GM19239 (cell line): ENCODE results near the gene AGAP1.

Experiments
- DNase-seq: peaks from one replicate; pipeline ENCODE4 v3.0.0; 2011; ENCODE audit warnings: low spot score; ENCODE audit not compliant: insufficient read length
- FAIRE-seq: peaks from 2 replicates; lab custom pipeline; 2011; peaks lifted over from hg19 to GRCh38; lab: Jason Lieb, UNC

Gene AGAP1

DNA sequence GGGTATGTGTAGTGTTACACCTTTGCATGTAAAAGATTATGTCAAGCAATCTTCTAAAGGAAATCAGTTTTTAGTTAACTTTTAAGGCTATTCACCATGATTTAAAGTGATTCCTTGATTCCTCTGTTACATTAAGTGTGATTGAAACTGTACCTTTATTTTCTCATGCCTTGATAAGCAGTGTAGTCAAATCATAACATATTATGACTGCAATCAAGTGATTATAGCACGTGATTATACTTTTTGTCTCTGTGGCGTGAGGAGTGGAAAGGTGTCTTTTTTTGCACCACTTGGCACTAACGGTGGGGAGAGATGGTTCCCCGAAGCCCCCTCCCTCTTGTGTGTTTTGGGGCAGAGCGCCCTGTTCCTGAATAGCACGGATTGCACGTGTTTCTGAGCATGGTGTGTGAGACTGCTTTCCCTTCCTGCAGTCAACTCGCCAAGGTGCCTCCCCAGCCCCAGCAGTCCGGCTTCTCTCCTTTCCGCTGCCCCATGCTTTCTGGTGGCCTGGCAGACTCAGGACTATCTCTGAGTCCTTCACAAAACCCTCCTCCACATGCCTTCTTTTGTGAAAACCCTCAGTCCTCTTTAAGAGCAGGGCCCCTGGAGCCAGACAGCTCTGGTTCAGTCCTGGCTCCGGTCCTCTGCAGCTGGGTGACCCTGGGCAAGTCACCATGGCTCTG is 68.4 kb downstream of the AGAP1 start:
- DNase-seq (no peak), FAIRE-seq (no peak)

DNA sequence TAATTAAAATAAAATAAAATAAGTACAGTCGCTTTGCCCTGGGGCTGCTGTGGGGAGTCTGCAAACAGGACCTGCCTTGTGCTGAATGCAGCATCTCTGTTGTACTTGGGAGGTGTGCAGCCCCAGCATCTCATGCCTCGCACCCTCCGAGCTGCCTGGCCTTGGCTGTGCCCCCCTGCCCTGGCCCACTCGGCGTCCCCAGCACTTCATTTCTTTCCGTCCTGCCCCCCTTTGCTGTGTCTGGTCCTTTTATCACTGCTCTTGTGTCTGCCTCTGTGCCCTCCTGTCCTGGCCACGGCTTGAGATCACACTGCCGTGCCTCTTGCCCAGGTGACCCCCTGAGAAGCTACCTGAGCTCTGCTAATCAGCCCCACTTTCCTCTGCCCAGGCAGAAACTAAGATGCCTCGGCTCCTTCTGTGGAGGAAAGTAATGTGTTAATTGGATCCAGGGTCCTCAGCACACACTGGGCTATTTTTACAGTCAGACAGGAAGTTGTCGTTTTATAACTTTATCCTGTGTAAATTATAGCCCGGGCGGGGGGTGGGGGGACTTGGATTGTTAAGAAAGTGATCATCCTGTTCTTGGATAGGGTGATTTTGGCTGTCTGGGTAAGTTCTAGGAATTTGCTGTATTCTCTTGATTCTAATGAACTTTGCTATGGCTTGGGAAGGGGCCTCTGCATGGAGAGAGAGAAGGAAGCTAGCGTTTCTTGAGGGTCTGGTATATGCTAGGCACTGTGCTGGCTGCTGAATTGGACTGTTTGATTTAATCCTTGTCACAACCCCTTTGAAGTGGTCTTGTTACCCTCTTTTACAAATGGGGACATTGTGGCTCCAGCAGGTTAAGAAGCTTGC is 69.4 kb downstream of the AGAP1 start:
- FAIRE-seq (no peak), DNase-seq (no peak)

DNA sequence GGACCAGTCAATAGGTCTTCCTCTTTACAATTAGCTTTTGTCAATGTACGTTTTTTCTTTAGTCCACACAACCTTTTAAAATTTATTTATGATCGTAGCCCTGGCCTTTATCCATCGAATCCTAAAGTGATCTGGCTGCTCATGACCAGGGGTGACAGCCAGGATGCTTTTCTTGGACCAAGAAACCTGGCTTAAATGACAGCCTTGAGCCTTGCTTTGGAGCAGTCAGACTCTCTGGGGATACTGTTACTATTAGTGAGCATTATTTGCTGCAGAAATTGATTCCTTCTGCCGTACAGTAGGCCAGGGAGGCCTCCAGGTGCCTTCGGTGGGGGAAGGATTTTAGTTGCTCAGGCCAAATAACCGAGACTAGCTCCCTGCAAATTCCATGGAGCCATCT is 70.2 kb downstream of the AGAP1 start:
- DNase-seq (no peak), FAIRE-seq (no peak)

DNA sequence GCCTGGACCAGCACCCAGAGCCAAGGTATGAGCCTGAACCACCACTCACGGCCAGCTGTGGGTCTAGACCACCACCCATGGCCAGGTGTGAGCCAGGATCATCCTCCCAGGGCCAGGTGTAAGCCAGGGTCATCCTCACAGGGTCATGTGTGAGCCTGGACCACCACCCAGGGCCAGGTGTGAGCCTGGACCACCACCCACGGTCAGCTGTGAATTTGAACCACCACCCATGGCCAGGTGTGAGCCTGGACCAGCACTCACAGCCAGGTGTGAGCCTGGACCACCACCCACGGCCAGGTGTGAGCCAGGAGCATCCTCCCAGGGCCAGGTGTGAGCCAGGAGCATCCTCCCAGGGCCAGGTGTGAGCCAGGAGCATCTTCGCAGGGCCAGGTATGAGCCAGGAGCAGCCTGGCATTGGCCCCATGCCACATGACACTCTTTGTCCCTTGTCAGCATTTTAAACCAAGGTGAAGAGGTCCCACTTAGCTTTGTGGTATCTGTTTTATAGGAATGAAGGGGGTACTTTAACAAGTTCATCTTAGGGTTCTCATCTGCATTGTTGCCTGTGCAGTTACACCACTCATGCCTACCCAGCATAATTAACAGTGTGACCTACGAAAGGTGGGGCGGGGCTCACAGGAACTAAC is 71.2 kb downstream of the AGAP1 start:
- DNase-seq (no peak), FAIRE-seq (no peak)

DNA sequence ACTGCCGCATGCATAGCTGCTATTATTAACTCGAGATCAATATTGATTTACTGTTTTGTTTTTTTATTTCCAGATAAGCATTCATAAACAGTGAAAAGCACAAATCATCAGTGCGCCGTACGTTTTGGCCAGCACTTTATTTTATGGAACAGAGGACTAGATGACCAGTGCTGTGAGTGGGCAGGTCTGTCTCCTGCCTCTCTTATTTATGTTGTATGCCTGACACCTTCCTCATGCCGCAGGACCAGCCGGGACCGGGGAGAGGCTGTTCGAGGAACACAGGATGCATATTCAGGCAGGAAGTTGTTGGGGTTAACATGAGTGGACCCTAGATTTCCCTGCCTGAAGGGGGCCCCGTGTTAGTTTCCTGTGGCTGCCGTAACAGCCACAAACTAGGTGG is 72.6 kb downstream of the AGAP1 start:
- FAIRE-seq = no peak
- no peak for DNase-seq

DNA sequence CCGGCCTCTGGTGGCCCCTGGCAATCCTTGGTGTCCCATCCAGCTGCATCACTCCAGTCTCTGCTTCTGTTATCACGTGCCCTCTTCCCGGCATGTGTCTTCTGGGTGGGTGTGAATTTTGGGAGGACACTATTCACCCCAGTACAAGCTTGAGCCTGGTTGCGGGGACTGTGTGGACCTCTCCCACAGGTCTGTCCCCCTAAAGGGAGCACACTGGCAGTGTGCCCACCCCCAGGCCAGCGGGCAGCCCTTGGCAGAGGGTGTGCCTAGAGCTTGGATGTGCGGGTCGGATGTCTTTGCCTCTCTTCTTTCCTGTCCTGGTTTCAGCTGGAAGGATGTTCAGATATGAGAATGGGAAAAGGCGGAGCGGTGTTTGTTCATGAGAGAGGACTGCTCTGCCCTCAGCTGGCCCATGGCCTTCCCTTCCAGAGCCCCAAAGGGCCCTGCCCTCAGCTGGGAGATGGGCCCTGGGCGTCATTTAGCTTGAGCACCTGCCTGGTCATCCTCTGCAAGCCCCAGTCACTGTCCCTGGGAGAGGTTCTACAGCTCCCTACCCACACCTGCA is 73.2 kb downstream of the AGAP1 start:
- no peak for DNase-seq
- no peak for FAIRE-seq

DNA sequence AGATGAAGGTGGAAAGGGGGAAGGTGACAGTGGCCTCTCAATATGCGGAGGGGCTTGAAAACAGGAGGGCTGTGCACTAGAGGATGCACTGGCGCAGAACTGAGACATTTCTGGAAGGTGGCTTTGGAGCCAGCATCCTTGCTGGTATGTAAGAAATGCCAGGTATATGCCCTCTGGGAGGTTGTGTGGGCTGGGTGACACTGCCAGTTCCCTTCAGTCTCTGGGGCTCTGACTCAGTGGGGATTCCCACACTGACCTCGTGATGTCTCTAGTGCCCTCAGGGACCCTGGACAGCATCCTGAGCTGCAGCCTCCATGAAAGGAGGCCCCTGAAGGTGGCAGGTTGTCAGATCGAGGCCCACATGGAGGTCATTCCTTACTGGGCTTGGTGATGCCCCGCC is 74.0 kb downstream of the AGAP1 start:
- no peak for FAIRE-seq
- DNase-seq = no peak

DNA sequence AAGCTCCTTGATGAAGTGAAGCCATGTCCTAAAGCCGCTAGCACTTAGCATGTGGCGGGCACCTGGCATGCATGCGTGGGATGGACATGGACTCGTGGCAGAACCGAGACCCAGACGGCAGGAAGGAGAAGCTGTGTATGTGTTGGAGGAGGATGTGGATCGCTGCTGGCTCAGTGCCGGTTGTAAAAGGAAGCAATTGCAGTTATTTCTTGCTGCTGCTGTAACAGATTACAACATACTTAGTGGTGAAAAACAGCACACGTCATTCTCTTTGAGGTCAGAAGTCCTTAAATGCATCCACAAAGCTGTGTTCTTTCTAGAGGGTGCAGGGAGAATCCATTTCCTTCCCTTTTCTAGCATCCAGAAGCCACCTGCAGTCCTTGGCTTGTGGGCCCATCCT is 74.6 kb downstream of the AGAP1 start:
- DNase-seq (no peak), FAIRE-seq (no peak)

DNA sequence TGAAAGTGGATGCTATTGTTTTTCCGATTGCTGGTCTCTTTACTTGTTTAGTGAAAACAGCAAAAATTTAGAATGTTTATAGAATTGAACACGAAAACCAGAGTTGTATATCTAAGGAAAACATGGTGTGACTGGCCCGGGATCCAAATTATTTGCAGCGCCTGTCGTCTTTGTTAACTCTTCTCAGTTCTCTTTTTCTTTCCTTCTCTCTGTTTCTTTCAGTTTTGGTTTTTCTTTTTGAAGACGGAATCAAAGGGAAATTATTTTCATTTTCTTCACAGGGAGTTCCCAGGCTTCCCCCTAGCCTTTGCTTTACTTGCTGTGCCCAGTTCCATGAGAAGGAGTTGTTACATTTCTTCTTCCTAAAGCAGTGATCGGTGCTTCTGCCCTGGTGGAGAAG is 76.0 kb downstream of the AGAP1 start:
- DNase-seq (no peak), FAIRE-seq (no peak)

DNA sequence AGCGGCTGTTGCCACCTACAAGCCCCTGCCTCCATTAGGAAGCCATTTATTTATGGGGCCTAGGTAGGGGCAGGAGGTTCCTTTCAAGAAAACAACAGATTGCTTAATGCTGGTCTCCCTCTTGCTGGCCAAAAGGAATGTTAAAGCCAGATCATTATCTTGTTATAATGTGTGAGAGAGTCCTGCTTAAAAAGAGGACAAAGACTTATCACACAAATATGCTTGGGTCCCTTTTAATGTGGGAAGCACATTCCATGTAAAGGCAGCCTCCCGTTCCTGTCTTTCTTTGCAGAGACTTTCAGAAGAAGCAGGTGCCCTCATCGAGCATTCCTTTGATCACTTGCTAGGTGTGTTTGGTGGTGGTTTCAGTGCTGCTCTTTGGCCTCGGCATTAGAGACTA is 76.4 kb downstream of the AGAP1 start:
- FAIRE-seq (no peak), DNase-seq (no peak)

DNA sequence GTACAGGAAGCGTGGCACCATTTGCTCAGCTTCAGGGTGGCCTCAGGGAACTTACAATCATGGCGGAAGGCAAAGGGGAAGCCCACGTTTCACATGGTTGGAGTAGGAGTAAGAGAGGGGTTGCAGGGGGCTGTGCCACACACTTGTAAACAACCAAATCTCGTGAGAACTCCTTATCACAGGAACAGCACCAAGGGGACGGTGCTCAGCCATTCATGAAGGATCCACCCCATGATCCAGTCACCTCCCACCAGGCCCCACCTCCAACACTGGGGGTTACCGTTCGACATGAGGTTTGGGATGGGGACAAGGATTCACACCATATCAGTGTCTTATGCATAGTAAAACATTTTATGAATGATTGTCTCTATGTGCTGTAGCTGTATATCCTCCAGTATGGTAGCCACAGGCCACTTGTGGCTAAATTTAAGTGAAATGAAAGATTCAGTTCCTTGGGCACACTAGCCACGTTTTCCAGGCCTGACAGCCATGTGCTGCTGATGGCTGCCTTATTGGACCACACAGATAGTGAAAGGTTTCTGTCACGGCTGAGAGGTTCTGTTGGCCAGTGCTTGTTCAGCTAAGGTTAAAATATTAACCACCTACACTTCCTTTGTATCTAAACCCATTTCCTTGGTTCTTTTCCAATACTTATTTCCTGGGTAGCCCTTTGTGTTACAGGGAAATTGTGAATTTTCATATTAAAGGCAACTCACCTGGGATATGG is 77.3 kb downstream of the AGAP1 start:
- DNase-seq (peak; percentile 29), FAIRE-seq (no peak)

DNA sequence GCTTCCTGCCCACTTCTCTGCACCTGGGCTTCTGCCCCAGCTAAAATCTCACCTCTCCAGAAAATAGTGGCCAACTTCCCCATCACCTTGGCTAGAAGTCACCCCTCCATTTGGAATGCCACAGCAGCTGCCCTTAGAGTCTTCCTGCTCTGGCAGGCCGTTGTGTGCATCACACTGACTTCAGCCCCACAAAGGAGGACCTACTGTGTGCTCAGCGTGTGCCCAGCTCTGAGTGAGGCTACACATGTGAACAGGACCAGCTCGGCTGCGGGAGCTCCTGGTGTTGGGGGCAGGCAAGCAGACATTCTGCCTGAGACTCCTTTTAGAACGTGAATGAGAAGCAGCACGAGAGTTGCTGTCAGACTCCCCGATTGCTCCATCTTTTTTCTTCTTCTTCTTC is 78.7 kb downstream of the AGAP1 start:
- no peak for FAIRE-seq
- no peak for DNase-seq

DNA sequence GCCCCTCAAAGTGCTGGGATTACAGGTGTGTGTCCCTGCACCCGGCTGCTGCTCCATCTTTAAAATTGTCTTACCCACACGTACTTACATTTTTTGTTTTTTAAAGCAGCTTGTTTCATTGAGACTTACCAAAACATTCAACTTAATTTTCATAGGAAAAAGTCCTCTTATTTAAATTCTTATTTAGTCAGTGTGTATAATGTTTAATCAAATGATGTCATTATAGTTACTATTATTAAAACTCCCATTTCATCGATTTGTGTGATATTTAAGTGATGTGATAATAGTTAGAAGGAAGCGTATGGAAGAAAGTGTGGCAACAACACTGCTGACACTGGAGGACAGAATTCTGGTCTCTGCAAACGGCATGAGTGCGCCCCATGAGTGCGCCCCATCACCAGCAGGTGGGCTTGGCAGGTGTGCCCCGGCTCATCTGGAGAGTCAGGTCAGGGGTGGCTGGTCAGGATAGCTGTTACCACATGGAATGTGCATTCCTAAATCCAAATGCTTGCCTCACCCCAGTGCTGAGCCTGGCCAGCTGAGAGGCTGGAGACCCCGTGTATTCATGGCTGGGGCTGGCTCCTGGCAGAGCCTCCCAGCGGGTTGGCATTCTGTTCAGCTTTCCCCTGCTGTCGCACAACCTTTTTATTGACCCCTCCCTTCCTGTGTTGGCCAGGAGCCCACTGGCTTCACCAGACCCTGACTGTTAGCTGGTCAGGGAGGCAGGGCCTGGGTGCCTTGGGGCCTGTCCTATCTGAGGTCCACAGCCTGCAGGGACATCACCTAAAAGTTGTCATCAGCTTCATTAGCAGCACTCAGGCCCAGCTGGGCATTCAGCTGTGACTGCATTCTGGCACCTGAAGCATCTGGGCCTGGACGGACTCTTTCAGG is 79.7 kb downstream of the AGAP1 start:
- DNase-seq = no peak
- no peak for FAIRE-seq

DNA sequence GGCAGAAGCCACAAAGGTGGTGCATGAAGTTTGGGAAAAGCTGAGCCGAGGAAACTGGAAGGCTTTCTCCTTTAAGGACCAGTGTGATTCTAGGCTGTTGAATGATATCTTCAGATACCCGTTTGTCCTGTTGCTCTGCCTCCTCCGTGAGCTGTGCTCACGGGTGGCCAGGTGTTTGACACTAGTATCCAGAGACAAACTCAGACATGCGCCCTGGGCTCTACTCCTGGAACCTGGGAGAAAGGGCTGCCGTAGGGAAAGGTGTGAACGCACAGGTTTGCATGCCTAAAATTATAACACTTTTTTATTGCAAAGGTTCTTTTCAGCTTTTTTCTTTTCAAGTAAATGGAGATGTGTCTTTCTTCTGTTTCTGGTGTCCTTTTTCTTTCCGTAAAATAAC is 81.6 kb downstream of the AGAP1 start:
- FAIRE-seq (no peak), DNase-seq (no peak)

DNA sequence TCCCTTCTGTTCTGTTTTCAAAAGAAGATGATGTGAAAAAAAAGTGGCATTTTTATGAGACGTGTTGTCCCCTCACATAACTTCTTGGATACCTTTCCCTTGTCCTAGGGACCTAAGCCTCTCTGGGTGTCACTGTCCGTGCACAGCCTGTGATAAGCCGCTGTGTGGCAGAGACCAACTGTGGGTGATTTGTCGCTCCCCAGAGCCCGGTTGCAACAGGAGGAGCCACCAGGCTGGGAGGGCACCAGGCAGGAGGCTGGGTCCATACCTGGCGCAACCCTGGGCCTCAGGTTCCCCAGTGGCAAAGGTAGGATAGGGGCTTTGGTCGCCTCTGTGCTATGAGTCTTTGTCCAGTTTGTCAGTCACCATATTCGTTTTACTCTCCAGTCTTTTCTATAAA is 82.1 kb downstream of the AGAP1 start:
- no peak for FAIRE-seq
- no peak for DNase-seq

DNA sequence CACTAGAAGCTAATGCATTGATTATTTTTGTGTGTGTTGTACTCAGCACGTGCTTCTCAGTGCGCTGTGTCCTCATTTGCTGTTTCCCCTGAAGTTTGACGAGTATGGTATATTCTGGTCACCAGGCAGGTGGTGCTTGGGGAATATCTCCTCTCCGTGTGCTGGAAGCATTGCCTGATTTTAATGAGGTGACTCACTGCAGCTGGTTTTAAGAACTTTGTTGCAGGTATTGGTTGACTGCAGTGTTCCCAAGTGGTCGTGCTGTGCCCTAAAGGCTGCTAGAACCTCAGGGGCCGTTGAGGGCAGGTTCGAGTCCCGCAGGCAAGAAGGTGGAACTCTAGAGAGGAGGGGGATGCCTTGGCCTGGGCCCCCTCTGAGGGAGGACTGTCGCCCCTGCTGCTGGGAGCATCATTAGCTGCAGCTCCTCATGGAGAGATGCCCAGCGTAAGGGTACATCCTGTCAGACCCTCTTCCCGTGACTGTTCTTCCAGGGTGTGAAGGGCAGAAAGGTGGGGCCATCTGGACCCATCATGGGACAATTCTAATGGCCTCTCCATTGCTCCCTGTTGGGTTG is 82.6 kb downstream of the AGAP1 start:
- no peak for FAIRE-seq
- DNase-seq = no peak

DNA sequence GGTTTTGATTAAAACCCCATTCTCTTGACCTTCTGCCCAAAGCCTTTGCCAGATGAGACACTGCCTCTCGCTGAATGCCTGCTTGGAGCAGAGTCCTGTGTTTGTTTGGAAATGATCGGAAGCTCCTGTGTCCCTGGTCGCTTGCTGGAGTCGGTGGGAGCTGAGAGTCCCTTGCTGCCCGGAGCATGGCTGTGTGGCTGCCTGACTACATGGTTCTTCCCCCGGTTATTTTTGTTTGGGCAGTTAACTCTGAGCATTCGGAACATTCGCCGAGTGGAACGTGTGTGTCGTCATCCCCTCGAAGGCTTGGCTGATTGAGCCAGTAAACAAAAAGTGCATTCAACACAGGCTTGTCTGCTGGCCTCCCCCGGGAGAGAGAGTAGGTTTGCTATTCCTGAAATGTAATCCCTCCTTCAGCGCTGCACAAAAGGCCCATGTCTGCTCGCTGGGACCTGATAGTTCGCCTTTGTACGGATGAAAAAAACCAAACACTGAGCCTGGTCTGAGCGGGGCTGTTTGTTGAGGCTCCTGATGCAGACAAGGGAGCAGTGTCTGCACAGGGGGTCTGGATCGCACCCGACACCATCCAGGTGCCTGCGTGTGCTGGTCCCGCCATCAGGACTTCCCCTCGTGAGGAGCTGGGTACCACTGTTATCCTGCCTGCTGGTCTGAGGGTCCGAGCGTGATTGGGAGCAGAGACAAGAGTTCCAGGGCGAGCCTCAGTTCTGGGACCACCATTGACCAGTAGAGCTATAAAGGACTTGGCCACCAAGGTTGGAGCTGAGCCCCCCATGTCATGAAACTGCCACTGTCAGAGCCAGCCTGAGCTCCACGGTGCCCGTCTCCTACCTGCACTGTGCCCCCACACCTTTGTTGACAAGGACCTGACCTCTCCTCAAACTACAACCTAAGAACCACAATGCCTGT is 83.8 kb downstream of the AGAP1 start:
- no peak for DNase-seq
- FAIRE-seq = no peak

DNA sequence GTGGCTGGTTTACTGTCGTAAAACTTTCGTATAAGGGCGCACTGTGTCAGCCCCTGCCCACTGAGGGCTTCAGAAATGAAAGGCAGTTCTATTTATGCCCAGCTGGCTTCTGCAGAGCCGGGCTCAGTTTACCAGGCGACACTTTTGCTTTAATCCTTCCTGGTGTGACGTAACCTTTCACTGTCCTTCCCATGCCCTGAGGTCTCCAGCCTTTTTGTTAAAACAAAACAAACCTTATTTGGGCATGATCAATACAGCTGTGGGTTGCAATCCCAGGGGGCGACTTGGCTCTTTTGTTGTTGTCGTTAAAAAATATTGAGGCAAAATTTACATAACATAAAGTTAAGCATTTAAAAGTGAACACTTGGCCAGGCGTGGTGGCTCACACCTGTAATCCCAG is 85.3 kb downstream of the AGAP1 start:
- DNase-seq = no peak
- no peak for FAIRE-seq
